ENCODE results near the gene NRM.
A peak's percentile ranks its signal among the peaks of the same experiment; 100 is the strongest.

Gene NRM

DNA sequence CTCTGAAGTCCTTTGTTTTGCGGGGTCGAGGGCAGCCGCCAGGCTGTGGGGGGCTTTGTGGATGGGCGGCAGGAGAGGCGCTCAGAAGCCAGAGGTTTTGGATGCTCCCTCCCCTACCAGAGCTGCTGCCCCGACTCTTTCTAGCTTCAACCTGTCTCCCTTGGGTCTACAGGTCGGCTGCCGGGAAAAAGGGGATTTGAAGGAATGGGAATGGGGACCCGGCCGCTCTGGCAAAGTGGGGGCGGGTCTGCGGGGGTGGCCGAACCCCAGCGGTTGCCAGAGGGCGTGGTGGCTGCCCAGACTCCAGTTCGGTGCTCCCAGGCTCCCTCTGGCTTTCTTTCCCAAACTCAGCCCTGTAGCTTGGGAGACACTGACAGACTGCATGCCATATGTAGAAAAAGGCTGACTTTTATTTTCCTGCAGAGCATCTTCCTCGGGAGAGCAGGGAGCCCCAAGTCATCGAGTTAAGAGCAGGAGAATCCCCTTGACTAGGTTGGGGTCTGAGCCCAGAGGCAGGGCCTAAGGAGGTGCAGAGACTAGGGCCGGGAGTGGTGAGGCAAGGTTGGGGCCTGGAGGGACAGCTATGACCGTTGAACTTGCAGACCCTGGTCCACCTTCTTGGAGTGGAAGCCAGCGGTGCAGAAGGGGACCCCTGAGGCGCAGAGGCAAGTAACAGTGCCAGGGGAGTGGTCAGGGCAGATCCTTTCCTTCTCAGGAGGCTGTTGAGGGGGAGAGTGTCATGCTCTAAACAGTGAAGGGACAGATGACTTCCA lies 2.9 kb downstream of the NRM start:
- no peak for DNase-seq (ENCODE audit: low read depth, low spot score)
- H3K4me3 ChIP-seq (ENCODE audit: low read length) = peak overlapping the region; percentile 56; the same call in 1 of the 2 replicates
- H3K9me3 ChIP-seq (ENCODE audit: control insufficient read depth, insufficient read depth, low read length) = no peaks in the 10 kb centered on the region
- no peak overlapping the region for H3K27ac ChIP-seq (ENCODE audit: low read length)
- no CpG with 5 or more reads among the region's 22 CpGs for WGBS (ENCODE audit: insufficient coverage, insufficient read length)
- H3K36me3 ChIP-seq (ENCODE audit: control insufficient read depth, insufficient read depth, low read length) = no peaks in the 10 kb centered on the region
- H3K27me3 ChIP-seq (ENCODE audit: control insufficient read depth, insufficient read depth, low read length) = no peaks in the 10 kb centered on the region
- peaks cover 13% of the 10 kb centered on the region for H3K4me1 ChIP-seq (ENCODE audit: control insufficient read depth, insufficient read depth, low read length)

DNA sequence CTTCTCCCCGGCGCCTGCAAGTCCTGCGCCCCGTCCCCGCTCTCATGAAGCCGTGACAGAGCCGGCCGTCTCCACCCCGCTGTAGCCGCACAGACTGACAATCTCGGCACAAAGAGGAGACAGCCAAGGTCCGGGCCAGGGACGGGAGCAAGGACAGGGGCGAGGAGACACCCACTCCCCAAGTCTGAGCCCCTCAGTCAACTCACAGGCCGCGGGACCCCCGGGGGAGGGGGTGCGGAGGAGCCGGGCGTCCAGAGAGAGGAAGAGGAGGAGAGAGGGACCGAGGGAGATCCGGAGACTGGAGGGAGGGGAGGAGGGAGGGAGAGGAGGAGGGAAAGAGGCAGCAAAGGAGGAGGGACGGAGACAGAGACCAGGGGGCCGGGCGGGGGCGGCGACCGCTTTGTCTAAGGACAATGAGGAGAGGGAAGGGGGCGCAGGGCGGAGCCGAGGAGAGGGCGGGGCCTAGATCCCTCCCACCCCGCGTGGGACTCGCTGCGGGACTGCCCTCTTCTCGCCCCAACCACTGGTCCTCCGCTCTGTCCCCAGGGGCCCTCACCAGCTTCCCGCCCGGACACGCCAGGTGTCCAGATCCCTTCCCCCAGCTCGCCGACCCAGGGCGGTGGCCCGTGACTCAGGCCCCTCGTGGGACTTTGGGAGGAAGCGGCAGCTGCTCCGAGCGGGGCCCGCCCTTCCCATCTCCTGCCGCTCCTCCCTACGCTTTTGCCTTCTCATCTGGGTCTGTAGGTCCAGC lies 3.7 kb downstream of the NRM start:
- Histone ChIP-seq H3K27me3 (ENCODE audit: control insufficient read depth, insufficient read depth, low read length) (no peaks in the 10 kb centered on the region), H3K4me3 (ENCODE audit: low read length) (peak overlapping the region; percentile 56; the same call in 1 of the 2 replicates), H3K9me3 (ENCODE audit: control insufficient read depth, insufficient read depth, low read length) (no peaks in the 10 kb centered on the region), H3K4me1 (ENCODE audit: control insufficient read depth, insufficient read depth, low read length) (peaks cover 16% of the 10 kb centered on the region), H3K36me3 (ENCODE audit: control insufficient read depth, insufficient read depth, low read length) (no peaks in the 10 kb centered on the region), H3K27ac (ENCODE audit: low read length) (no peak overlapping the region)
- no peak for DNase-seq (ENCODE audit: low read depth, low spot score)
- WGBS (ENCODE audit: insufficient coverage, insufficient read length) = no CpG with 5 or more reads among the region's 52 CpGs

DNA sequence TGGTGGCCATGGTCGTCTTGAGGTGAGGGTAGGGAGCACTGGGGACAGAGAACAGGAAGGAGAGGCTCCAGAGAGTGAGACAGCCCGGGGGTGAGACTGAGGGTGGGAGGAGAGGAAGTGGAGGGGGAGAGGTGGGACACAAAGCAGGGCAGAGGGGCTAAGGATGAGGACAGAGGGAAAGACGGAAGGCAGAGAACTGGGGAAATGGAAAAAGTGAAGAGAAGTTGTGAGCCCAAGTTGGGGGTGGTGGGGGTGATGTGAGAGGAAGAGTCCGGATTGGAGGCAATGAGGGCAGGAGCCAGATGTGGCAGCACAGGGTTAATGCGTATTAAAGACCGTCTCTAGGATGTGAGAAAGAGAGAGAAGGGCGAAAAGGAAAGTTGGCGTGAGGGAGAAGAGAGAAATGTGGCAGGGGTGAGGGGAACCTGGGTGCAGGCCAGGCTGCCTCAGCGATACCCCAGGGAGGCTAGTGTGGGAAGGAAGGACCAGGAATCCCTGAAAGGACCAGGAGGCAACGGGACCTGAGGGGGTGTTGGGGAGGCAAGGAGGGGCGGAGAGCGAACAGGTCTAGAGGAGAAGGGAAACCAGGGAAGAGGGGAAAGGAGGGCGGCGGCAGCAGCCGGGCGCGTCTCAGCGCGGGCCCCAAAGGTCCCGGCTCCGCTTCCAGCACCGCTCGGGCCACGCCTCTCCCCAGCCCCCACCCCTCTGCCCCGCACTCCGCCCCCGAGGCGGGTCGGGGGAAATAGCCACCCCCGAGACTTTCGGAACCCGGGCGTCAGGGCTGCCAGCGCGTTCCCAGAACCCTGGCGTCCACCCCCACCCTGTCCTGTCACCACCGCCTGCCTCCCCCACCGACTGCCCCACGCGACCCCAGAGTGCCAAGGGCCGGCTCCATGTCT lies 4.5 kb downstream of the NRM start, which contains the start of gene PPP1R18:
Gene PPP1R18, minus strand, starts transcription at position 637 of the 899 bp plus-strand sequence. Its CDS starts 627 bp downstream, at position 10.
- peaks cover 16% of the 10 kb centered on the region for H3K4me1 ChIP-seq (ENCODE audit: control insufficient read depth, insufficient read depth, low read length)
- H3K9me3 ChIP-seq (ENCODE audit: control insufficient read depth, insufficient read depth, low read length) = no peaks in the 10 kb centered on the region
- no peak for DNase-seq (ENCODE audit: low read depth, low spot score)
- no CpG with 5 or more reads among the region's 41 CpGs for WGBS (ENCODE audit: insufficient coverage, insufficient read length)
- H3K27ac ChIP-seq (ENCODE audit: low read length) = no peak within 1 kb of the TSS
- H3K4me3 ChIP-seq (ENCODE audit: low read length) = peak within 1 kb of the TSS; percentile 56; the same call in 1 of the 2 replicates
- no peaks in the 10 kb centered on the region for H3K27me3 ChIP-seq (ENCODE audit: control insufficient read depth, insufficient read depth, low read length)
- no peaks in the 10 kb centered on the region for H3K36me3 ChIP-seq (ENCODE audit: control insufficient read depth, insufficient read depth, low read length)

DNA sequence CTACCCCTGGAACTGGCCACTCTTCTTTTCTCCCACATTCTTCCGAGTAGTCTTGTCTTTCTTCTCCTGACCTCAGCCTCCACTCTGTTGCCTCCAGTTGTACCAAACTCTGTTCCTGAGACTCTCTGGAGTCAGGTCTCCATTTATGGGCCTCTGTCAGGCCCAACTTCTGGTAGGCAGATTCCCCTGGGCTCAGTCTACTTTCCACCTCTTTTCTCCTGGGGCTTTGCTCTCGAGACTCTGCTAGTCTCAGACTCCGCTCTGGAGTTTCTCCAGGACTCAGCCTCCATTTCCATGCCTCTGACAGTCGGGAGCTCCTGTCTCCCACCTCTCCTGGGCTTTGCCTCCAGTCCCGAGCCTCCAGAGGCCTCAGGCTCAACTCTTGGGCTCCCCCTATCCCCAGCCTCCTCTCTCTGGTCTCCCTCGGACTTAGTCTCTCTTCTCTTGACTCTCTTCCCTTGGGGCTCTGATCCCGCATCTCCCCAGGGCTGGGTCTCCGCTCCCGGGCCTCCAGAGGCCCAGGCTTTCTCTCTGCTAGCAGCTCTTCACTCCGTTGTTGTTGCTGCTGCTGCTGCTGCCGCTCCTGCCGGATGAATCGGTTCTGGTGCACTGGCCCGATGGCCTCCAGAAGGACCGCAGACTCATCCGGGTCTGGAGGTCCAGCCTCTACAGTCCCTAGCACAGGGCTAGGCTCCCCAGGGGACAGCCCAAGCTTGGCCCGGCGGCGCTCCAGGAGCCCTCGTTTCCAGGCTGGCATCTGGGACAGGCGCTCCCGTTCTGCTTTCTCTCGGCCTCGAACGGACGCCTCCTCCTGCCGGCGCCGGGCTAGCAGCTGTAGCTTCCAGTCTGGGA lies 5.4 kb downstream of the NRM start:
- Histone ChIP-seq H3K27me3 (ENCODE audit: control insufficient read depth, insufficient read depth, low read length) (no peaks in the 10 kb centered on the region), H3K4me1 (ENCODE audit: control insufficient read depth, insufficient read depth, low read length) (peaks cover 16% of the 10 kb centered on the region), H3K4me3 (ENCODE audit: low read length) (no peak overlapping the region; the same call in 1 of the 2 replicates), H3K9me3 (ENCODE audit: control insufficient read depth, insufficient read depth, low read length) (no peaks in the 10 kb centered on the region), H3K27ac (ENCODE audit: low read length) (no peak overlapping the region), H3K36me3 (ENCODE audit: control insufficient read depth, insufficient read depth, low read length) (no peaks in the 10 kb centered on the region)
- DNase-seq (ENCODE audit: low read depth, low spot score) = no peak
- WGBS (ENCODE audit: insufficient coverage, insufficient read length) = no CpG with 5 or more reads among the region's 29 CpGs

DNA sequence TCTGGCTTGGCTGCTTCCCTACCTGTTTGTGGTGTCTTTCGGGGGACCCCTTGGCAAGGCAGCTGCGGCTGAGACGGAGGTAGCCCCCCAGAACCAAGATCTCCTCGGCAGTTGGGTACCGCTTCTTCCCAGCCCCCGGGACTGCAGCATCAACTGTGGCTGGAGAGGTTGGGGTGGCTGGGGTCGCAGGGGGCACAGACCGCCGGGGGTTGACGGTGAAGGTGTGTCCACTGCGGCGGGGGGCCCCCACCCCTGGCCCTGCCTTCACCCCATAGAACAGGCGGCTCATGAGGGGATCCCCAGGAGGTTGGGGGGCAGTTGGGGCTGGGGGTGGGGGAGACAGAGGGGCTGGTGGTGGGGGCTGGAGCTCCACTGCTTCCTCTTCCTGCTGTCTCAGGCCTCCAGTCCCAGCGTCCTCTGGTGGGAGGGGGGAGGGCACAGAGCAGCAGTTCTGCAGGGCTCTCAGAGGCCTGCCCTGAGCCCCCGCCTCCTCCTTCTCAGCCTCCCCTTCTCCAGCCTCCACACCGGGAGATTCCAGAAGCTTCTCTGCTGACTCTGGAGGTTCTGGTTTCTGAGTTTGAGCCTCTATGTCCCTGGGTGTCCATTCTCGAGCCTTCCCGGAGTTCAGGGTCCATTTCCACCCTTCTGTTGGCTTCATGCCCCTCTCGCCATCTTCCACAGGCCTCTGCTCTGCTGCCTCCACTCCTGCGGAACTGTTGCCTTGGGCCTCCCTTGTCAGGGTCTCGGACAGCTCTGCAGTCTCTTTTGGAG lies 6.2 kb downstream of the NRM start:
- Histone ChIP-seq H3K4me1 (ENCODE audit: control insufficient read depth, insufficient read depth, low read length) (peaks cover 11% of the 10 kb centered on the region; the same call in 1 of the 2 replicates), H3K27ac (ENCODE audit: low read length) (no peak overlapping the region), H3K4me3 (ENCODE audit: low read length) (no peak overlapping the region), H3K36me3 (ENCODE audit: control insufficient read depth, insufficient read depth, low read length) (no peaks in the 10 kb centered on the region), H3K9me3 (ENCODE audit: control insufficient read depth, insufficient read depth, low read length) (no peaks in the 10 kb centered on the region), H3K27me3 (ENCODE audit: control insufficient read depth, insufficient read depth, low read length) (no peaks in the 10 kb centered on the region)
- no CpG with 5 or more reads among the region's 21 CpGs for WGBS (ENCODE audit: insufficient coverage, insufficient read length)
- no peak for DNase-seq (ENCODE audit: low read depth, low spot score)

DNA sequence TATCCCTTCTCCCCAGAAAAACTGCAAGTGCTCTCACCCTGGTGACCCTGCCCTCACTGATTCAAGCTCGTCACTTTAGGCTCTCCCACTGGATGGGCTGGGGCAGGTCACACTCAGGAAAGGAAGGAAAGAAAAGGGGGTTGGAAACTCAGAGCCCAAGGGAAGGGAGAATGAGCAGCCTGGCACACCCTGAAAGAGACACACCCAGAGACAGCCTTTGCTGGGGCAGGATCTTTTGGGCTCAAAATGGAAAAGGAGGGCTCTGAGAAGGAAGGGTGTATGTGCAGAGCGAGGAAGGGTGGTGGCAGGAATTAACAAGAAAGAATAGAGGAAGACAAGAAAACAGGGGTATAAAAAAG lies 6.8 kb downstream of the NRM start:
- Histone ChIP-seq H3K4me1 (ENCODE audit: control insufficient read depth, insufficient read depth, low read length) (peaks cover 11% of the 10 kb centered on the region; the same call in 1 of the 2 replicates), H3K27me3 (ENCODE audit: control insufficient read depth, insufficient read depth, low read length) (no peaks in the 10 kb centered on the region), H3K4me3 (ENCODE audit: low read length) (no peak overlapping the region), H3K36me3 (ENCODE audit: control insufficient read depth, insufficient read depth, low read length) (no peaks in the 10 kb centered on the region), H3K9me3 (ENCODE audit: control insufficient read depth, insufficient read depth, low read length) (no peaks in the 10 kb centered on the region), H3K27ac (ENCODE audit: low read length) (no peak overlapping the region)
- no CpG with 5 or more reads among the region's 2 CpGs for WGBS (ENCODE audit: insufficient coverage, insufficient read length)
- no peak for DNase-seq (ENCODE audit: low read depth, low spot score)

DNA sequence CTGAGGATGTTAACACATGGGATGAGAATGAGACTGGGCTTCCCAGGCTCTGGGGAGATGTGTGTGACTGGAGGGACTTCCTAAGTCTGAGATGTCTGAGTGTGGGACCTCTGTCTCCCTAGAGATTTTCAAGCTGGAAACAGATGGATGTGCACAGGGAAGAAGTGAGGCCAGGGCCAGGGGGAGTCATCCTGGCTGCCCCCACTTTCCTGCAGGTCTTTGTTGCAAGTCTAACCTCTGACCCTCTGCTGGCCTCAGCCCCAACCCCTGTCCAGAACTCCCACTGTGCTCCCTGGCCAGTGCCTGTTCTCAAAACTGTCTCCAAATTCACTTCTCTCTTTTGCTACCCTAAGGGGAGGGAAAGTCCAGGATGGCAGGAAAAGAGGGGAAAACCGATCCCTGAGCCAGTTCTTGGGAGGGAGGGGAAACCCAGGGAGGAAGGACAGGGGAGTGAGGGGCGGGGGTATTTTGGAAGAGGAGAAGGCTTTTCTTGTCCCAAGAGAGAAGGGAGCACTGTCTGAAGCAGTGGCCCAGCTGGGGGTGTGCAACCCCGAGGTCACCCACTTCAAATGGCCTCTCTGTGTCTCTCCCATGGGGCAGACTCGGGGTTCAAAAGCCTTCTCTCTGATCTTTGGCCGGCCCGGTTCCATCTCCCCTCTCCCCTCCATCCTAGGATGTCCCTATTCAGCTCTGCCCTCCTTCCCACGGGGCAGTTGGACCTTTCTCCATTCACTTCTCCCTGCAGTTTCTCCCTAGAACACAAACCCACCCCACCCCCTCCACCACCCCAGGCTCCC lies 7.4 kb downstream of the NRM start:
- Histone ChIP-seq H3K27me3 (ENCODE audit: control insufficient read depth, insufficient read depth, low read length) (no peaks in the 10 kb centered on the region), H3K36me3 (ENCODE audit: control insufficient read depth, insufficient read depth, low read length) (no peaks in the 10 kb centered on the region), H3K4me1 (ENCODE audit: control insufficient read depth, insufficient read depth, low read length) (peaks cover 11% of the 10 kb centered on the region; the same call in 1 of the 2 replicates), H3K4me3 (ENCODE audit: low read length) (no peak overlapping the region), H3K27ac (ENCODE audit: low read length) (no peak overlapping the region), H3K9me3 (ENCODE audit: control insufficient read depth, insufficient read depth, low read length) (no peaks in the 10 kb centered on the region)
- no peak for DNase-seq (ENCODE audit: low read depth, low spot score)
- no CpG with 5 or more reads among the region's 7 CpGs for WGBS (ENCODE audit: insufficient coverage, insufficient read length)

DNA sequence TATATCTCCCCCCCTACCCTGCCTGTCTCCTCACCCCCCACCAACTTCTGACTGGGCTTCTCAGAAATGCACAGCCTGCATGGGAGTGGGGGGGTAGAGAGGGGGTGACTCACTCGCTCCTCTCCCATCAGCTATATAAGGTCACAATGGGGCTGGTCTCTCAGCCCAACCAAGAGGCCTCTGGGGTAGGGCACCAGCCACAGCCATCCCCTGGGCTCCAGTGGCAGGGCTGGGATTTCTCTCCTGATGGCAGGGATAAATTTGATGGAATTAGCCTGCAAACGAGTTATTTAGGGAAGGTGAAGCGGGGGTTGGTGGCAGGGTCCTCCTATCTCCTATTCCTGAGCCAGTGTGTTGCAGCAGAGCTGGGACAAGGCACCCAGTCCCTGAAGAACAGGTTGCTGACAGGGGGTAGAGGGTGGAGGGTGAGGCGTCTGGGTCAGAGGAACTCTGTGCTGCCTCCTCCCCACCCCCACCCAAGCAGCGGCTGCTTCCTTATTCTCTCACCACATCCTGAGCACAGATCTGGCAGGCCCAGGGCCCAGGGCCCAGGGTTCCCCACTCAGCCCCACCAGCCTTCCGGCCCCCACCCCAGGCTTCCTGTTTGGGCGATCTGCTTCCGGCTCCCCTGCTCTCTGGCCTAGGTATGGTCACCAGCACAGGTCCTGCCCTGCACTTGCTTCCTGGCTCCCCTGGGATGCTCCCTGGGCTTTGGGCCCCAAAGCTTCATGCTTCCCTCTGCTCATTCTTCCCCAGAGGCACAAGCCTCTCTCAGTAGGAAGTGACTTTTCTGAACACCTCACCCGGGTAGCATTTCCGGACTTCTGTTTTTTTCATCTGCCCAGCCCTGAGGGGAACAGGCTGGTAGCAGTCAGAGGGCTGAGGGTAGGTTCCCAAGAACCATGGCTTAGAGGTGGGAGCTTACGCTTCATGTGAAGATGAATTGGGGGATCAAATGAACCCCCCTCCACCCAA lies 8.4 kb downstream of the NRM start:
- H3K36me3 ChIP-seq (ENCODE audit: control insufficient read depth, insufficient read depth, low read length) = no peaks in the 10 kb centered on the region
- no CpG with 5 or more reads among the region's 11 CpGs for WGBS (ENCODE audit: insufficient coverage, insufficient read length)

More for the DNA sequence above, 8.4 kb downstream of the NRM start:
- Histone ChIP-seq H3K4me1 (ENCODE audit: control insufficient read depth, insufficient read depth, low read length) (peaks cover 8% of the 10 kb centered on the region; the same call in 1 of the 2 replicates), H3K9me3 (ENCODE audit: control insufficient read depth, insufficient read depth, low read length) (no peaks in the 10 kb centered on the region), H3K4me3 (ENCODE audit: low read length) (no peak overlapping the region), H3K27me3 (ENCODE audit: control insufficient read depth, insufficient read depth, low read length) (no peaks in the 10 kb centered on the region), H3K27ac (ENCODE audit: low read length) (no peak overlapping the region)
- no peak for DNase-seq (ENCODE audit: low read depth, low spot score)

Measured in iPS DF 6.9 (cell line).